ENCODE results near the gene RCAN1.
A peak's percentile ranks its signal among the peaks of the same experiment; 100 is the strongest.

The RCAN1 gene

DNA sequence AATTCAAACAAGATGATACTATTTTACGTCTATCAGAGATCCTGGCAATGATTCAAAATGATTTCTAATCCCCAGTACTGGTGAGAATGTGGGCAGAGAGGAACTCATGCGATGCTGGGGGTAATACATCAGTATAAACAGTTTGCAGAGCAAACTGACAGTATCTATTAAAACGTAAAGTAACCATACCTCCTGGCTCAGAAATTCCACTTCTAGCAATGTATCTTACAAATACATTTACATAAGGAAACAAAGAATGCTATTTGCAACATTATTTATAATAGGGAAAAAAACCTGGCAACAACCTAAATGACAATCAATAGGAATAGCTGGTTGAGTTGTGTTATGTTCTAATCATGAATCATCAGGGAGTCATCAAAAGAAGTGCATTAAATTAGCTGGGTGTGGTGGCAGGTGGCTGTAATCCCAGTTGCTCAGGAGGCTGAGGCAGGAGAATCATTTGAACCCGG is 15.9 kb downstream of the RCAN1 start:
- peak; percentile 39 for DNase-seq (ENCODE audit: low read depth)

DNA sequence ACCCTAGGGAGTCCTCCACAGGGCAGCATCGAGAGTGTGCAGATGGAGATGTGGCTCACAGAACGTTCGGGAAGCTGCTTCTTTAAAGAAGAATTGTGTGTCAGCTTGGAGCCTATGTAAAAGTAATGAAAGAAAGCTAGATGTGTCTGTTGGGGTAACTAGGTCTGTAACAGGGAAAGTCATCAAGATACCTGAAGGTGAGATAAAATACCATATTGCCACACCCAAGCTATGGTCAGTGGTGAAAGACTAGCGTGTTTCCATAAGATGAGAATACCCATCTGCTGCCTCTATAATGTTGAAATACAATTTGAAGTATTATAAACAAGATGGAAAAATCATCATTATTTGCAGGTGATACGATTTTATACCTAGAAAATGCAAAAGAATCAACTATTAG is 17.5 kb downstream of the RCAN1 start:
- no peak for DNase-seq (ENCODE audit: low read depth)

DNA sequence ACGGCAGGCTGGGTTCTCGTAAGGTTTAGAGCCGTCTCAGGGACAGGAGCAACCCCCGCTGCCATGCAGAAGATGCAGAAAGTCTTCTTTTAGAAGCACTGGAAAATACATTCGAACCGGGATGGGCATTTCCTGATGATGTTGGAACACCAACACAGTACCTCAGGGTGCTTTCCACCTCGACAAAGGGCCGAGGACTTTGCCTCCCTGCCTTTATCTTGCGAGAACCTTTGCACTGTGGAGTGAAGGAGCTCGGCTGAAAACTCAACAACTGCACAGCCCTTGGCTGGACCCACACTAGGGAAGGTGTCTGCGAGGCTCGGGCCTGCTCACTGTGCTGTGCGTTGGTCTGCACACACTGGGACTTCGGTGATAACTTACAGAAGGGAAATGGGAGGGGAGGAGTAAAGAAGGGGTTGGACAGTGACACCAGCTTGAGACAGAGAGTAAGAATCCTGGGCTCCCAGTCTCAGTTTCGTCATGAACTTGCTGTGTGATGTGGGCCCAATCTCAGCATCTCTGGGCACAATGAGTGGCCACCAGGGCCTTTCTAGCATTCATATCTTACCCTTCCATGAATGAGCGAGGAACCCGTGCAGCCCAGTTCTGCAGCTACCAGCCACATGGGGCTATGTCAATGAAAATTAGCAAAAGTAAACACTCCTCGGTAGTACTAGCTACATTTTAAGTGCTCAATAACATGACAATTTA is 18.2 kb downstream of the RCAN1 start:
- no peak for DNase-seq (ENCODE audit: low read depth)

GRCh38 chr21:34595457-34595856 is 19.5 kb downstream of the RCAN1 start:
- DNase-seq (ENCODE audit: low read depth): no peak

DNA sequence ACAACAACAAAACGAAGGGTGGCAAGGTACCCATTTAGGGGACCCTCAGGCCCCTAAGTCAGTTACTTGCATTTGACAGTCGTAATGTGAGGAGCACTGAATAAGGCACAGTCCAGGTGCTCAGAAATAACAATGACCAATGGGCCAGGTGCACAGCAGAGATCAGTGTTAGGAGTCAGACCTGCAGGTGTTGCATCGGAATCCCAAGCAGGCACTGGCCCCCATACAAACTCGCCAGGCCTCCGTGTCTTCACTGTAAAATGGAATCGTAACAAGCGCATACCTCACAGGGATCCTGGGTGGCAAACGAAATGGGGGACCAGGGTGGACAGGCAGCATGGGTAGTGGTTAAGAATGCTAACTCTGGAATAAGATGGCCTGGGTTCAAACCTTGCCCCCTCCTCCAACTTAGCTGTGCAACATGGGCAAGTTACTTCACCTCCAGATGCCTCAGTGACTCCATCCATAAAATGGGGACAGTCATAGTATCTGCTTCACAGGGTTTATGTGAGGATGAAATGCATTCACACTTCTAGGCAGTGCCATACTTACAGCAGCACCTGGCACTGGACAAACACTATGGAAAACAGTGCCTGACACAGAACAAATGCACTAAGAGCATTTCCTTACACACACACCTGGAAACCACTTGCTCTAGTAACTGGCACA is 20.2 kb downstream of the RCAN1 start:
- DNase-seq (ENCODE audit: low read depth): no peak

DNA sequence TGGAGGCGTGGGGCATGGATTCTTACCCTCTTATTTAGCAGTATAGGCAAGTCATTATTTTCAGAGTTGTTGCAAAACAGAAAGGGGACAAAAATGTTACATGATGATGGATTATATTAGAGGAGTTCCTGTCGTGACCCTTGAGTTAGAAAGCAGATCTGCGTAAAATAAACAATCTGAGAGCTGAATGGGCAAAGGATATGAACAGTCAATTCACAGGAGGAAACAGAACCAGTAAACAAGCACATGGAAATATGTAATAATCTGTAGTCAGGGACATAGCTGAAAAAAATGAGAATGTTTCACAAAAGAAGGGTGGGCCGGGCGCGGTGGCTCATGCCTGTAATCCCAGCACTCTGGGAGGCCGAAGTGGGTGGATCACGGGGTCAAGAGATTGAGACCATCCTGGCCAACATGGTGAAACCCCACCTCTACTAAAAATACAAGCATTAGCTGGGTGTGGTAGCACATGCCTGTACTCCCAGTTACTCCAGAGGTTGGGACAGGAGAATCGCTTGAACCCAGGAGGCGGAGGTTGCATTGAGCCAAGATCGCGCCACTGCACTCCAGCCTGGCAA is 20.9 kb downstream of the RCAN1 start:
- DNase-seq (ENCODE audit: low read depth): no peak

GRCh38 chr21:34593423-34593822 is 21.5 kb downstream of the RCAN1 start:
- DNase-seq (ENCODE audit: low read depth): no peak

DNA sequence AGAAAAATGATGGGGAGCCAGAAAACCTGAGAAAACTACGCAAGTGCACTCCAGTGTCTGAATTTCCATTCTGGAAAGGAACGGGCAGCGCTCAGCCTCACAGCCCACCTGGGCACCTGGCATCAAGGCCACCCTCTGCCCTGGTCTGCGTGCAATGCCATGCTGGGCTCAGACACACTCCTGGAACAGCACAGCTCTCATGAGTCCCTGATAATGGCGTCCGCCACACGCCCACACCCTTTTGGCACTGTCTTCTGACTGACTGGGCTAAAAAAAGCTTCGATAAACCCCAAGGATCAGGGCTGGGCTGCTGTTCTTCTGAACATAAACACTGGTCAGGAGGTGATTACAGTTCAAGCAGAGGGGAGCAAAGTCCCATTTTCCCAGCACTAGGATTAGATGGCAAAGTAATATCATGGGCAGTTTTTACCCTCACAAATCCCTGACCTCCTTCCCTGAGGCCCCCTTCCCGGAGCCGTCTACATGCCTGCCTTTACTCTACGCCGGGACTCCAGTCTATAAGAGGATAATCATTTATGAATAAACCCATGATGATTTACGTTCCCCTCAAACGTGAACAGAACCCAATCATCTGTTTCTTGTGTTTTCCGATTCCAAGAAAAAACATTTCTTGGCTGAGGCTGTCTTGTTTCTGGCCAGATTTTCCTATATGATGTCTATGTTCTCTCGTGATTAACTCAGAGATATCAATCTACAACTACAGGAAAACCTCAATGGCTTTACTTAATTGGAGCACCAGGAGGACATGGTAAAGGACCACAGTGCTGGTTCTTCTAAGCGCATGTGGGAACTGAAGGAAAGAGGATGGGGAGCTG is 22.6 kb downstream of the RCAN1 start:
- no peak for DNase-seq (ENCODE audit: low read depth)

DNA sequence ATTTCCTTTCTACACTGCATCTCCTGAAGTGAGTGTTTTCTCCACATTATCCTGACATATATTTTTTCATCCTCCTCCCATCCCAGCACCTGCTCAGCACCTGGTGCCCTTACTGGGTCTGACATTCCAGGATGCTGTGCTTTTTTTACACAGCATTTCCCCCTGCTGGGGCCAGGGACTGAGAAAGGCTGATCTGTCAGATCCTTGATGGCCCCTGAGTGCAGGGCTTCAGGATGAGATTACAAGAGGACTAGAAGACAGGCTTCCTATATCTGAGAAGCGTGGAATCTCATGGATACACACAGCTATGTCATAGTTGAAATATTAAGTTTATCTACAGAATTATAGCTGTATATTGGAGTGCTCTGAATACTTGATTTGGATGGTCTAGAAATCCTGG is 24.4 kb downstream of the RCAN1 start:
- DNase-seq (ENCODE audit: low read depth): no peak

DNA sequence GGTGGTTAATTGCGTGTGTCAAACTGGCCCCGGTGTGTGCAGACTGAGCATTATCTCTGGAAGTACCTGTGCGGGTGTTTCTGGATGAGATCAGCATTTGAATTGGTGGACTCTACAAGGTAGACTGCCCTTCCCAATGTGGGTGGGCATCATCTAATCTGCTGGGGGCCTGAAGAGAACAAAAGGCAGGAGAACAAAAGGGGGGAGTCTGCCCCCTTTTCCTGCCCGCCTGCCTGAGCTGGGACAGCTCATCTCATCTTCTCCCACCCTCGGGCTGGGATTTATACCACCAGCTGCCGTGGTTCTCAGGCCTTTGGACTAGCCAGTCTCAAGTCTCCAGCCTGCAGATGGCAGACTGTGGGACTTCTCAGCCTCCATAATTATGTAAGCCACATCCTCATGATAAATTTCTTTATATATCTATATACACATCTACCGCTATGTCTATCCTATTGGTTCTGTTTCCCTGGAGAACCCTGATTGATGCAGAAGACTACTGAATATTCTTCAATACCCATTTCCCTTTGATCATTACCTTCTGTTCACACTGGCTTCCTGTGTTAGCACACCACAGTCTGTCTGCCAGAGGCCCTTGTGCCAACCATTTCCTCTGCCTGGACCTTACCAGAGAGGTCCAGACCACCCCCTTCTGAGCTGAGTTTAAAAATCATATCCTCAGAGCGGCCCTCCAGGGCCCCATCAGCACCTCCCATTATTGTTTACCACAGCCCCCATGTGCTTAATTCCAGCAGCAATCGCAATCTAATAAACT is 25.2 kb downstream of the RCAN1 start:
- no peak for DNase-seq (ENCODE audit: low read depth)

GRCh38 chr21:34583926-34584563 is 30.9 kb downstream of the RCAN1 start:
- no peak for DNase-seq (ENCODE audit: low read depth)

DNA sequence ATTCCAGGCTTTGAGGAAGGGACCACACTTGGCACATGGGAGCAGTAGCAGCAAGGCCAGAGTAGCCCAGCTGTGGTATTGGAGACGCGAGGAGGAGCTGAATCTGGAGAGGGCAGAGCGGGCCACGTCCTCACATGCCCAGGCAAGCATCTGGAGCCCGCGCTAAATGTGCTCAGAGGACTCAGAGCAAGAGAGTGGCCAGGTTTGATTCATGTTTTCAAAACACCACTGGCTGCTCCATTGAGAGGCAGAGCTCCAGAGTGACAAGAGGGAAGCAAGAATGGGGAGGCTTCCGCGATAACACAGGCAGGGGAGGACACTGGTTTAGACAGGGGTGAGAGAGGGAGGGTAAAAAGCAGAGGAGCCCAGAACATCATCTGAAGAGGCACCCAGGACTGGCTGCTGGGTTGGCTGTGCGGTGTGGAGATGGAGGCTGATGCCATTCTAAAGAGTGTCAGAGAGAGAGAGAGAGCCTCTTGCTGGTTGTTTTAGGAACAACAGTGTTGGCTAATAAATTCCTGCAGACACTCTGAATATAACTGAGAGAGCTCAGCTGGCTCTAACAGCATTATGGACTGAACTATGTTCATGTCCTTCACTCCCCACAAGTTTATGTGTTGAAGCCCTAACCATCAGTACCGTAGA is 32.3 kb downstream of the RCAN1 start:
- DNase-seq (ENCODE audit: low read depth): no peak

- no peak for DNase-seq (ENCODE audit: low read depth)
These were observed 34.7 kb downstream of the RCAN1 start for GRCh38 chr21:34580181-34580700.

GRCh38 chr21:34579411-34579810 is 35.5 kb downstream of the RCAN1 start:
- peak; percentile 63 for DNase-seq (ENCODE audit: low read depth)

- DNase-seq (ENCODE audit: low read depth): no peak
These were observed 38.8 kb downstream of the RCAN1 start for GRCh38 chr21:34576041-34576511.

DNA sequence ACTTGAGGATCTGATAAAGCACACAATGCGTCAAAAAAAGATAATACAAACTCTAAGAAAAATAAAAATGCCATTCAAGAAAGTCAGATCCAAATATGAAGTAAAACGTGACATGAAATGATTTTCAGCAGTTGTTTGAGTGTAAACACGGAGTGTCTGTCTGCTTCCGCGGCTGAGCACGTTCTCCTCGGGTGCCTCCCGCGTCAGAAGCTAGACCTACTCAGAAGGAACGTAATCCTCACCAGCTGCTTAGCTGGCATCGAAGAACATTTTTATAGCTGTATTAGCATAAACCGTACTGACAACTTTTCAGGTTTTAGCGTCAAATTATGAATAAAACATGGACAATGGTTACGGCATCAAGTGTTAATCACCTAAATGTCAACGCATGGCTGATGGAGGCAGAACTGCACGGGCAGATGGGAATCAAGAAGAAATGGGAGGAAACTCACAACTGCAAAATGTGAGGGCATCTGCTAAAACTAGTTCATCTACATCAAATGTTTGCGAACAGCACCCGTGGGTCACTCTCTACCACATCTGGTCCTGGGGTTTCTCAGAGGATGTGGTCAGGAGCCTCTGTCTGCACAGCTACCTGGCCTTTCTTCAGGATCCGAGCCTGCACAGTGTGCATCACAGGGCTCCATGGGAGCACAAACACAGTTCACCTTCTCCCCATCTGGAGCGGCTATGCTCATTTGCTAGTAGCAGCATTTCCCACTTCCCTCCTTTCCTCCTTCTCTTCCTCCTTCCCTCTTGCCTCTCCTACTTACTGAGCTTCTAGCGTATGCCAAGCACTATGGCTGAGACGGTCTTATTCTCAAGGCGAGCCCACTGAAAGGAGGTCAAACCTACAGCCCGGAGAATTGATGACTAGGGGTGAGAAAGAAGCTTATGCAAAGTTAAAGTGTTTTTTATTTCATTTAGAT is 40.0 kb downstream of the RCAN1 start:
- DNase-seq (ENCODE audit: low read depth): no peak

GRCh38 chr21:34571994-34572393 is 42.9 kb downstream of the RCAN1 start:
- DNase-seq (ENCODE audit: low read depth): no peak

DNA sequence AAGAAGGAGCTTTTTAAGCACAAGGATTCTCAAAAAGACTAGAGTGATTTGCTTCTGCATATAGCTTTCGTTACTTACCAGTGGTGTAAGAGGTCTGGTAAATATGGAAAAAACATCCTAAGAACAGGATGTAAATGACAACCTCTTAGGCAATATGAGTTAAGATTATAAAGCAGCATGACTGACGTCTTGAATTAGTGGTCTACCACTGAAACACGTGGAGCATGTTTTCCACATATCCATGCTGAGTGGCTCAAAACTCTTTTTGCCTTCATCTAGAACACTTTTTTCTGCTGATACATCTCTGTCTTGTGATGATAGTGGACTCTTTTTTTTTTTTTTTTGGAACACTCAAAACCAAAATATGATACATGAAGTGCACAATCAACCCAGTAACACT is 44.6 kb downstream of the RCAN1 start:
- DNase-seq (ENCODE audit: low read depth): no peak

DNA sequence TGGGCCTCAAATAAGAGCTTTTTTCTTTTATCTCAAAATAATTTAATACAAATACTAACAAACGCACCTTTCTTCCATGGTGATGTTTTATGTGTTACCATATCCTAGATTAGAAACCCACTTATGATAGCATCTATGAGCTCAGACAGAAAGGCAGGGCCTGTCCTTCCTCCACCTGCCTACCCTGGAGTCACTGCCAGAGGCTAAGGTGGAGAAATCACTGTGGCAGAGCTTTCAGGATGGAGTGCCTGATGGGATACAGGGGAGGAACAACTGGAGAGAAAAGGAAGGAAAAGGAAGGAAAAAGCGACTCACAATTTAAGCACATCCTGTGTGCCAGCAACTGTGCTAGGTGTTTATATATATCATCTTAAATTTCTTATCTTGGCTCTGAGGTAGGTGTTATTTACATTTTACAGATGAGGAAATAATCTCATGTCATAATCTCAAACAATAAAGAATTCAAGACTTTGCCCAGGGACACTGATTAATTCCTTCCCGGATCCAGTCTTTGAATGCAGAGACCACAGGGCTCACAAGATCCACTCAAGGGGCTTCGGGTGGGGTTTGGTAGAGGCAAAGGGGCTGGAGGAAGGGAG is 45.4 kb downstream of the RCAN1 start:
- no peak for DNase-seq (ENCODE audit: low read depth)

Measured in HS-5 (cell line).